Tibial nerve (tissue), 4 donors: Measurements from ENCODE around the gene KIF21A.

Experiments
- EP300 ChIP-seq, 2 donors: sonication (generic); formaldehyde crosslinking; IDR thresholded peaks; one replicate each; pipeline ENCODE4 v1.6.1; 2017; ENCODE audit warnings: antibody characterized with exemption in 2 of 2, mild to moderate bottlenecking in 1 of 2
- POLR2A ChIP-seq, 2 donors: fragments of 450-650 bp; IDR thresholded peaks; one replicate each; pipeline ENCODE4 v1.6.1; 2017; ENCODE audit warnings: antibody characterized with exemption in 2 of 2, mild to moderate bottlenecking in 2 of 2, moderate library complexity in 2 of 2
- TF ChIP-seq, protein P1 (sequence below), 5 experiments: fragments of 200-600 bp in 3 of 5; fragments of 450-650 bp in 2 of 5; sonication (generic) in 3 of 5; IDR thresholded peaks; one replicate each; pipeline ENCODE4 v1.5.1; 2016 to 2019; ENCODE audit warnings: antibody characterized with exemption in 5 of 5, mild to moderate bottlenecking in 3 of 5, moderate library complexity in 2 of 5

DNA sequence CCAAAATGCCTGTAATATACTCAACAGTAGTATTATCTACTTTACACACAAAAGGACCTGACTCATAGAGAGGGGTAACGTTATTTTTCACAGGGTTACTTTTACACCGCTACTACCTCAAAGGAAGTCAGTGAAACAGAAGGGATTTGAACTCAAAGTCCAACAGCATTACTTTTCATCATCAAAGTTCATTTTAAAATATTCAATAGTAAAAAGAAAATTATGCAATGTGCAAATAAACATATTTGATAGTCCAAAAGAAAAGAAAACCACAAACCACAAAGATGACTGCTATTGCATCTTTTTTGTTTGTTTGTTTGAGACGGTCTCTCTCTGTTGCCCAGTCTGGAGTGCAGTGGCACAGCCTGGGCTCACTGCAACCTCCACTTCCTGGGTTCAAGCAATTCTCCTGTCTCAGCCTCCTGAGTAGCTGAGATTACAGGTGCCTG lies 15.5 kb downstream of the KIF21A start:
- TF ChIP-seq, protein P1, sequence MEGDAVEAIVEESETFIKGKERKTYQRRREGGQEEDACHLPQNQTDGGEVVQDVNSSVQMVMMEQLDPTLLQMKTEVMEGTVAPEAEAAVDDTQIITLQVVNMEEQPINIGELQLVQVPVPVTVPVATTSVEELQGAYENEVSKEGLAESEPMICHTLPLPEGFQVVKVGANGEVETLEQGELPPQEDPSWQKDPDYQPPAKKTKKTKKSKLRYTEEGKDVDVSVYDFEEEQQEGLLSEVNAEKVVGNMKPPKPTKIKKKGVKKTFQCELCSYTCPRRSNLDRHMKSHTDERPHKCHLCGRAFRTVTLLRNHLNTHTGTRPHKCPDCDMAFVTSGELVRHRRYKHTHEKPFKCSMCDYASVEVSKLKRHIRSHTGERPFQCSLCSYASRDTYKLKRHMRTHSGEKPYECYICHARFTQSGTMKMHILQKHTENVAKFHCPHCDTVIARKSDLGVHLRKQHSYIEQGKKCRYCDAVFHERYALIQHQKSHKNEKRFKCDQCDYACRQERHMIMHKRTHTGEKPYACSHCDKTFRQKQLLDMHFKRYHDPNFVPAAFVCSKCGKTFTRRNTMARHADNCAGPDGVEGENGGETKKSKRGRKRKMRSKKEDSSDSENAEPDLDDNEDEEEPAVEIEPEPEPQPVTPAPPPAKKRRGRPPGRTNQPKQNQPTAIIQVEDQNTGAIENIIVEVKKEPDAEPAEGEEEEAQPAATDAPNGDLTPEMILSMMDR (IDR thresholded peaks at IDR 0.05) = no peak
- TF ChIP-seq POLR2A (IDR thresholded peaks at IDR 0.05) (no peak), EP300 (IDR thresholded peaks at IDR 0.05) (no peak)
